ENCODE data around the gene HECW1. TPM values are rescaled to one million over a fixed set of nuclear protein-coding genes. Genes with fewer than 3 reads are reported as not detected.

HECW1 gene
- total and polyA plus RNA-seq, 10 of the 15 experiments (the other 5 are each of a cell fraction or from before 2014, with no cell fraction given), result under 0.01 to 0.31 (median 0.04) TPM; not detected in 3

DNA sequence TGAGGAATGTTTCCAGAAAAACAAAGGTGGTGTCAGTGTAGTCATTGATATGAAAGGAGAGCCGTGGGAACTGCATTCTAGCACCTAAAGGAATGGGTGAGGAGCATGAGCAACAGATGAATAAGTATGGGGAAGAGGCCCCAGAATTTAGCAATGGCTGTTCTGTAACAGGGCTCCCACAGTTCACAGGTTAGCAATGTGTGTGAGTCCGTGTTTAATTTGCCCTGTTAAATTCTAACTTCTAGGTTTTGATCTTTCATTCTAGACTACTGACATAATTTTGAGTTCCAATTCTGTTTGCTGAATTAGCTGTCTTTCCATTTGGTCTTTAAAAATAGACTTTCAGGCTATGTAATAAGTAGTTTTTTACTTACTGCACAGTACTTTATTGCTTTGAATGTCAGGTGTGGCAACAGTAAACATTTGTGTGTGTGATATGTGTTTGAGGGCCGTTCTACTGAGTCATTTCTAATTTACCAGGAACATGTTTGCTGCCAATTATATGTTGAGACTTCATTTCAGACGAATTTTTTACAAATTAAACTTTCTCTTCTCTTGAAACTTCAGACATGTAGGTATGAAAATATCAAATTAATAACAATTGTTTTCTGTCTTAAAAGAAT, 479.2 kb downstream of the HECW1 start (continued):
- TF ChIP-seq, protein P1, sequence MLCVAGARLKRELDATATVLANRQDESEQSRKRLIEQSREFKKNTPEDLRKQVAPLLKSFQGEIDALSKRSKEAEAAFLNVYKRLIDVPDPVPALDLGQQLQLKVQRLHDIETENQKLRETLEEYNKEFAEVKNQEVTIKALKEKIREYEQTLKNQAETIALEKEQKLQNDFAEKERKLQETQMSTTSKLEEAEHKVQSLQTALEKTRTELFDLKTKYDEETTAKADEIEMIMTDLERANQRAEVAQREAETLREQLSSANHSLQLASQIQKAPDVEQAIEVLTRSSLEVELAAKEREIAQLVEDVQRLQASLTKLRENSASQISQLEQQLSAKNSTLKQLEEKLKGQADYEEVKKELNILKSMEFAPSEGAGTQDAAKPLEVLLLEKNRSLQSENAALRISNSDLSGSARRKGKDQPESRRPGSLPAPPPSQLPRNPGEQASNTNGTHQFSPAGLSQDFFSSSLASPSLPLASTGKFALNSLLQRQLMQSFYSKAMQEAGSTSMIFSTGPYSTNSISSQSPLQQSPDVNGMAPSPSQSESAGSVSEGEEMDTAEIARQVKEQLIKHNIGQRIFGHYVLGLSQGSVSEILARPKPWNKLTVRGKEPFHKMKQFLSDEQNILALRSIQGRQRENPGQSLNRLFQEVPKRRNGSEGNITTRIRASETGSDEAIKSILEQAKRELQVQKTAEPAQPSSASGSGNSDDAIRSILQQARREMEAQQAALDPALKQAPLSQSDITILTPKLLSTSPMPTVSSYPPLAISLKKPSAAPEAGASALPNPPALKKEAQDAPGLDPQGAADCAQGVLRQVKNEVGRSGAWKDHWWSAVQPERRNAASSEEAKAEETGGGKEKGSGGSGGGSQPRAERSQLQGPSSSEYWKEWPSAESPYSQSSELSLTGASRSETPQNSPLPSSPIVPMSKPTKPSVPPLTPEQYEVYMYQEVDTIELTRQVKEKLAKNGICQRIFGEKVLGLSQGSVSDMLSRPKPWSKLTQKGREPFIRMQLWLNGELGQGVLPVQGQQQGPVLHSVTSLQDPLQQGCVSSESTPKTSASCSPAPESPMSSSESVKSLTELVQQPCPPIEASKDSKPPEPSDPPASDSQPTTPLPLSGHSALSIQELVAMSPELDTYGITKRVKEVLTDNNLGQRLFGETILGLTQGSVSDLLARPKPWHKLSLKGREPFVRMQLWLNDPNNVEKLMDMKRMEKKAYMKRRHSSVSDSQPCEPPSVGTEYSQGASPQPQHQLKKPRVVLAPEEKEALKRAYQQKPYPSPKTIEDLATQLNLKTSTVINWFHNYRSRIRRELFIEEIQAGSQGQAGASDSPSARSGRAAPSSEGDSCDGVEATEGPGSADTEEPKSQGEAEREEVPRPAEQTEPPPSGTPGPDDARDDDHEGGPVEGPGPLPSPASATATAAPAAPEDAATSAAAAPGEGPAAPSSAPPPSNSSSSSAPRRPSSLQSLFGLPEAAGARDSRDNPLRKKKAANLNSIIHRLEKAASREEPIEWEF (IDR thresholded peaks at IDR 0.05; ENCODE audit: insufficient replicate concordance, low read depth, low read length), result no peak
- TF ChIP-seq, protein P2, sequence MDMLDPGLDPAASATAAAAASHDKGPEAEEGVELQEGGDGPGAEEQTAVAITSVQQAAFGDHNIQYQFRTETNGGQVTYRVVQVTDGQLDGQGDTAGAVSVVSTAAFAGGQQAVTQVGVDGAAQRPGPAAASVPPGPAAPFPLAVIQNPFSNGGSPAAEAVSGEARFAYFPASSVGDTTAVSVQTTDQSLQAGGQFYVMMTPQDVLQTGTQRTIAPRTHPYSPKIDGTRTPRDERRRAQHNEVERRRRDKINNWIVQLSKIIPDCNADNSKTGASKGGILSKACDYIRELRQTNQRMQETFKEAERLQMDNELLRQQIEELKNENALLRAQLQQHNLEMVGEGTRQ (IDR thresholded peaks at IDR 0.05; ENCODE audit: borderline replicate concordance, low read depth, low read length), result no peak
- peak; percentile 4; the same call in 1 of the 2 replicates for TF ChIP-seq RUNX3 (IDR thresholded peaks at IDR 0.05; ENCODE audit: low read length)
- no peak for TF ChIP-seq SUPT20H (IDR thresholded peaks at IDR 0.05; ENCODE audit: borderline replicate concordance, control insufficient read depth, low read depth, low read length)
- TF ChIP-seq CBX5 (IDR thresholded peaks at IDR 0.05; ENCODE audit: low read depth), result no peak
- TF ChIP-seq, protein P3, sequence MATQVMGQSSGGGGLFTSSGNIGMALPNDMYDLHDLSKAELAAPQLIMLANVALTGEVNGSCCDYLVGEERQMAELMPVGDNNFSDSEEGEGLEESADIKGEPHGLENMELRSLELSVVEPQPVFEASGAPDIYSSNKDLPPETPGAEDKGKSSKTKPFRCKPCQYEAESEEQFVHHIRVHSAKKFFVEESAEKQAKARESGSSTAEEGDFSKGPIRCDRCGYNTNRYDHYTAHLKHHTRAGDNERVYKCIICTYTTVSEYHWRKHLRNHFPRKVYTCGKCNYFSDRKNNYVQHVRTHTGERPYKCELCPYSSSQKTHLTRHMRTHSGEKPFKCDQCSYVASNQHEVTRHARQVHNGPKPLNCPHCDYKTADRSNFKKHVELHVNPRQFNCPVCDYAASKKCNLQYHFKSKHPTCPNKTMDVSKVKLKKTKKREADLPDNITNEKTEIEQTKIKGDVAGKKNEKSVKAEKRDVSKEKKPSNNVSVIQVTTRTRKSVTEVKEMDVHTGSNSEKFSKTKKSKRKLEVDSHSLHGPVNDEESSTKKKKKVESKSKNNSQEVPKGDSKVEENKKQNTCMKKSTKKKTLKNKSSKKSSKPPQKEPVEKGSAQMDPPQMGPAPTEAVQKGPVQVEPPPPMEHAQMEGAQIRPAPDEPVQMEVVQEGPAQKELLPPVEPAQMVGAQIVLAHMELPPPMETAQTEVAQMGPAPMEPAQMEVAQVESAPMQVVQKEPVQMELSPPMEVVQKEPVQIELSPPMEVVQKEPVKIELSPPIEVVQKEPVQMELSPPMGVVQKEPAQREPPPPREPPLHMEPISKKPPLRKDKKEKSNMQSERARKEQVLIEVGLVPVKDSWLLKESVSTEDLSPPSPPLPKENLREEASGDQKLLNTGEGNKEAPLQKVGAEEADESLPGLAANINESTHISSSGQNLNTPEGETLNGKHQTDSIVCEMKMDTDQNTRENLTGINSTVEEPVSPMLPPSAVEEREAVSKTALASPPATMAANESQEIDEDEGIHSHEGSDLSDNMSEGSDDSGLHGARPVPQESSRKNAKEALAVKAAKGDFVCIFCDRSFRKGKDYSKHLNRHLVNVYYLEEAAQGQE (IDR thresholded peaks at IDR 0.05; ENCODE audit: low read depth, low read length), result no peak
- TF ChIP-seq PML (IDR thresholded peaks at IDR 0.05; ENCODE audit: low read length), result no peak
- peak; percentile 52 for TF ChIP-seq JUNB (IDR thresholded peaks at IDR 0.05)
- TF ChIP-seq, protein P4, sequence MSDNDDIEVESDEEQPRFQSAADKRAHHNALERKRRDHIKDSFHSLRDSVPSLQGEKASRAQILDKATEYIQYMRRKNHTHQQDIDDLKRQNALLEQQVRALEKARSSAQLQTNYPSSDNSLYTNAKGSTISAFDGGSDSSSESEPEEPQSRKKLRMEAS (IDR thresholded peaks at IDR 0.05; ENCODE audit: low read depth, low read length), result no peak
- TF ChIP-seq BACH1 (IDR thresholded peaks at IDR 0.05; ENCODE audit: borderline replicate concordance), result no peak
- TF ChIP-seq, protein P5, sequence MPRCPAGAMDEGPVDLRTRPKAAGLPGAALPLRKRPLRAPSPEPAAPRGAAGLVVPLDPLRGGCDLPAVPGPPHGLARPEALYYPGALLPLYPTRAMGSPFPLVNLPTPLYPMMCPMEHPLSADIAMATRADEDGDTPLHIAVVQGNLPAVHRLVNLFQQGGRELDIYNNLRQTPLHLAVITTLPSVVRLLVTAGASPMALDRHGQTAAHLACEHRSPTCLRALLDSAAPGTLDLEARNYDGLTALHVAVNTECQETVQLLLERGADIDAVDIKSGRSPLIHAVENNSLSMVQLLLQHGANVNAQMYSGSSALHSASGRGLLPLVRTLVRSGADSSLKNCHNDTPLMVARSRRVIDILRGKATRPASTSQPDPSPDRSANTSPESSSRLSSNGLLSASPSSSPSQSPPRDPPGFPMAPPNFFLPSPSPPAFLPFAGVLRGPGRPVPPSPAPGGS (IDR thresholded peaks at IDR 0.05; ENCODE audit: borderline replicate concordance, insufficient read depth, low read depth, low read length, poor library complexity, severe bottlenecking), result peak; percentile 82
- TF ChIP-seq IRF4 (IDR thresholded peaks at IDR 0.05; ENCODE audit: low read depth, low read length), result no peak
- TF ChIP-seq YY1 (IDR thresholded peaks at IDR 0.05; ENCODE audit: low read depth, low read length), result peak; percentile 67
- no peak for TF ChIP-seq RCOR1 (conservative IDR thresholded peaks at IDR 0.05; ENCODE audit: low read depth, low read length)
- TF ChIP-seq POLR2AphosphoS5 (IDR thresholded peaks at IDR 0.05; ENCODE audit: low read length), result no peak; the same call in 1 of the 2 replicates
- TF ChIP-seq SMAD5 (IDR thresholded peaks at IDR 0.05; ENCODE audit: low read depth), result no peak
- no peak for TF ChIP-seq MEF2B (IDR thresholded peaks at IDR 0.05; ENCODE audit: partially characterized antibody, poor library complexity, severe bottlenecking)
- 0 out of 2 replicates have a peak, but pooled peaks have one; percentile 40 for TF ChIP-seq WRNIP1 (IDR thresholded peaks at IDR 0.05; ENCODE audit: borderline replicate concordance, low read depth, low read length)

Data from GM12878 (cell line).